ENCODE results near the gene TDRD1. TPM values are rescaled to one million over a fixed set of nuclear protein-coding genes. Genes with fewer than 3 reads are reported as not detected.

TDRD1 gene
- total and polyA plus RNA-seq, 10 of the 15 experiments (the other 5 are each of a cell fraction or from before 2014, with no cell fraction given), result 0.03 to 0.04 TPM; not detected in 8

DNA sequence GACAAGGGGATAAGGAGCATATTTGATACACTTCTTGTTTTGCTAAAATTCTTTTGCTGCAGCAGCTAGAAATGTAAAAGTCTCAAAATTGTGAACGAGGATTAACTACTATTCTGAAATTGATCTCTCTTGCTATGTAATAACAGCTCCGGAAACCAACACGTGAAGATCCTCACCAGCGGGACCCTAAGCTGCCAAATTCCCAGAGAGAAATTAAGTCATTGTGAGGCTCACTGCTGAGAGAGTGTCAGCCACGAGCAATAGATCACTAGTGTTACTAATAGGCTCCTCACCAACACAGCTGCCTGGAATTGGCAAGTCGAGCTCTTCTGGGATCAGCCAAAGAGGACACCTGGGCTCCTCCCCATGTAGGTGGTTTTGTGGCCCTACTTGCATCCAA is 54.3 kb downstream of the TDRD1 start:
- Histone ChIP-seq H3K36me3 (ENCODE audit: control insufficient read depth in 2 of 2, insufficient read depth in 2 of 2, low read length in 1 of 2) (no peaks in the 10 kb centered on the region), H3K9me3 (replicated peaks; ENCODE audit: control insufficient read depth, insufficient read depth, low read length) (no peaks in the 10 kb centered on the region), H3K9ac (ENCODE audit: control insufficient read depth, insufficient read depth, low read length) (no peak overlapping the region), H2AFZ (ENCODE audit: control insufficient read depth, low read depth, low read length) (no peak overlapping the region), H3K4me2 (ENCODE audit: control insufficient read depth, insufficient read depth) (no peak overlapping the region), H3K27ac (ENCODE audit: control insufficient read depth, insufficient read depth) (no peak overlapping the region), H3K79me2 (ENCODE audit: control insufficient read depth, insufficient read depth, low read length) (no peaks in the 10 kb centered on the region), H3K4me1 (ENCODE audit: control insufficient read depth, insufficient read depth, low read length) (no peaks in the 10 kb centered on the region), H3K27me3 (replicated peaks in 1 of 2; ENCODE audit: control insufficient read depth in 2 of 2, insufficient read depth in 2 of 2, low read length in 1 of 2) (peaks cover 2 to 8% of the 10 kb centered on the region in 2 experiments; a peak in 3 of 4 replicates), H4K20me1 (ENCODE audit: control insufficient read depth, insufficient read depth) (no peaks in the 10 kb centered on the region), H3K4me3 (no peak overlapping the region)
- ChIA-PET CTCF (no interaction called here), RAD21 (ENCODE audit: unreplicated experiment) (interaction anchor here (1.6 kb wide), 1 partner anchor 71 kb away, joined by 3 read pairs; no protein-coding TSS in a partner anchor), SMC1A (ENCODE audit: uncharacterized antibody, unreplicated experiment) (interaction anchor here (0.9 to 1.5 kb wide), 3 partner anchors 11 to 91 kb away, joined by 3 read pairs; no protein-coding TSS in a partner anchor), POLR2A (no interaction called here)
- ATAC-seq (no peak), DNase-seq (ENCODE audit: low read depth, low spot score) (no peak), FAIRE-seq (no peak)
- intact Hi-C loops (cut with micrococcal nuclease; ENCODE audit: unreplicated experiment) (no loop called here), in situ Hi-C loops (cut with MboI) (no loop called here)
- TF ChIP-seq ZNF207 (IDR thresholded peaks at IDR 0.05; ENCODE audit: borderline replicate concordance), result no peak
- TF ChIP-seq BHLHE40 (IDR thresholded peaks at IDR 0.05; ENCODE audit: borderline replicate concordance in 1 of 2, low read depth in 2 of 2, low read length in 1 of 2), result no peak
- TF ChIP-seq, protein P1, sequence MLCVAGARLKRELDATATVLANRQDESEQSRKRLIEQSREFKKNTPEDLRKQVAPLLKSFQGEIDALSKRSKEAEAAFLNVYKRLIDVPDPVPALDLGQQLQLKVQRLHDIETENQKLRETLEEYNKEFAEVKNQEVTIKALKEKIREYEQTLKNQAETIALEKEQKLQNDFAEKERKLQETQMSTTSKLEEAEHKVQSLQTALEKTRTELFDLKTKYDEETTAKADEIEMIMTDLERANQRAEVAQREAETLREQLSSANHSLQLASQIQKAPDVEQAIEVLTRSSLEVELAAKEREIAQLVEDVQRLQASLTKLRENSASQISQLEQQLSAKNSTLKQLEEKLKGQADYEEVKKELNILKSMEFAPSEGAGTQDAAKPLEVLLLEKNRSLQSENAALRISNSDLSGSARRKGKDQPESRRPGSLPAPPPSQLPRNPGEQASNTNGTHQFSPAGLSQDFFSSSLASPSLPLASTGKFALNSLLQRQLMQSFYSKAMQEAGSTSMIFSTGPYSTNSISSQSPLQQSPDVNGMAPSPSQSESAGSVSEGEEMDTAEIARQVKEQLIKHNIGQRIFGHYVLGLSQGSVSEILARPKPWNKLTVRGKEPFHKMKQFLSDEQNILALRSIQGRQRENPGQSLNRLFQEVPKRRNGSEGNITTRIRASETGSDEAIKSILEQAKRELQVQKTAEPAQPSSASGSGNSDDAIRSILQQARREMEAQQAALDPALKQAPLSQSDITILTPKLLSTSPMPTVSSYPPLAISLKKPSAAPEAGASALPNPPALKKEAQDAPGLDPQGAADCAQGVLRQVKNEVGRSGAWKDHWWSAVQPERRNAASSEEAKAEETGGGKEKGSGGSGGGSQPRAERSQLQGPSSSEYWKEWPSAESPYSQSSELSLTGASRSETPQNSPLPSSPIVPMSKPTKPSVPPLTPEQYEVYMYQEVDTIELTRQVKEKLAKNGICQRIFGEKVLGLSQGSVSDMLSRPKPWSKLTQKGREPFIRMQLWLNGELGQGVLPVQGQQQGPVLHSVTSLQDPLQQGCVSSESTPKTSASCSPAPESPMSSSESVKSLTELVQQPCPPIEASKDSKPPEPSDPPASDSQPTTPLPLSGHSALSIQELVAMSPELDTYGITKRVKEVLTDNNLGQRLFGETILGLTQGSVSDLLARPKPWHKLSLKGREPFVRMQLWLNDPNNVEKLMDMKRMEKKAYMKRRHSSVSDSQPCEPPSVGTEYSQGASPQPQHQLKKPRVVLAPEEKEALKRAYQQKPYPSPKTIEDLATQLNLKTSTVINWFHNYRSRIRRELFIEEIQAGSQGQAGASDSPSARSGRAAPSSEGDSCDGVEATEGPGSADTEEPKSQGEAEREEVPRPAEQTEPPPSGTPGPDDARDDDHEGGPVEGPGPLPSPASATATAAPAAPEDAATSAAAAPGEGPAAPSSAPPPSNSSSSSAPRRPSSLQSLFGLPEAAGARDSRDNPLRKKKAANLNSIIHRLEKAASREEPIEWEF (IDR thresholded peaks at IDR 0.05; ENCODE audit: insufficient replicate concordance, low read depth, low read length), result no peak
- TF ChIP-seq SMAD5 (IDR thresholded peaks at IDR 0.05; ENCODE audit: low read depth), result no peak
- TF ChIP-seq PML (IDR thresholded peaks at IDR 0.05; ENCODE audit: low read length), result no peak
- no peak for TF ChIP-seq POLR2AphosphoS2 (IDR thresholded peaks at IDR 0.05; ENCODE audit: low read depth, low read length)
- TF ChIP-seq NFIC (IDR thresholded peaks at IDR 0.05; ENCODE audit: low read depth, low read length), result no peak
- no peak for TF ChIP-seq CREB1 (IDR thresholded peaks at IDR 0.05; ENCODE audit: low read depth)
- TF ChIP-seq ASH2L (IDR thresholded peaks at IDR 0.05; ENCODE audit: borderline replicate concordance, low read depth), result no peak
- no peak for TF ChIP-seq CHD1 (IDR thresholded peaks at IDR 0.05; ENCODE audit: low read depth, low read length)
- TF ChIP-seq SIX5 (IDR thresholded peaks at IDR 0.05; ENCODE audit: low read depth, low read length, severe bottlenecking), result no peak
- 28% methylated on average over 6 of the region's 6 CpGs for WGBS (ENCODE audit: insufficient coverage, insufficient replicate concordance, low lambda C conversion rate, missing lambda C conversion rate)
- no TSS peak for BruUV-seq (replicated peaks)
